Neural cell (in vitro differentiated cells): ENCODE data around the gene RSRP1. TPM values are rescaled to one million over a fixed set of nuclear protein-coding genes. Genes with fewer than 3 reads are reported as not detected.

Source experiments
- H2AFZ ChIP-seq: fragments of 200-600, 300-800 bp; sonication (generic), shearing (Covaris generic); 2 replicates; pipeline ENCODE4 v1.6.0; 2014; ENCODE audit warnings: low read depth, mild to moderate bottlenecking, antibody characterized with exemption, low read length, moderate library complexity
- H3F3A ChIP-seq: fragments of 200-600 bp; shearing (Covaris generic); 2 replicates; pipeline ENCODE4 v1.6.1; 2016; ENCODE audit warnings: mild to moderate bottlenecking, moderate library complexity, mixed read lengths, antibody characterized with exemption, low read length; ENCODE audit not compliant: insufficient read depth, poor library complexity, severe bottlenecking
- H3K27ac ChIP-seq: fragments of 200-600, 300-800 bp; sonication (generic), shearing (Covaris generic); 2 replicates; pipeline ENCODE4 v1.5.1; 2014; ENCODE audit warnings: mild to moderate bottlenecking, low read length, moderate library complexity
- H3K27me3 ChIP-seq: fragments of 300-800, 200-600 bp; sonication (generic), shearing (Covaris generic); 2 replicates; pipeline ENCODE4 v1.6.0; 2014; ENCODE audit warnings: mild to moderate bottlenecking, low read depth, low read length, moderate library complexity; ENCODE audit not compliant: insufficient read depth
- H3K36me3 ChIP-seq: fragments of 300-800, 200-600 bp; sonication (generic), shearing (Covaris generic); 2 replicates; pipeline ENCODE4 v1.5.1; 2014; ENCODE audit warnings: mild to moderate bottlenecking, antibody characterized with exemption, low read length, moderate library complexity; ENCODE audit not compliant: insufficient read depth
- H3K4me2 ChIP-seq: fragments of 300-800, 200-600 bp; sonication (generic), shearing (Covaris generic); 2 replicates; pipeline ENCODE4 v1.6.0; 2014; ENCODE audit warnings: mild to moderate bottlenecking, low read length
- H3K4me3 ChIP-seq: fragments of 300-800, 200-600 bp; sonication (generic), shearing (Covaris generic); 2 replicates; pipeline ENCODE4 v1.5.1; 2014; ENCODE audit warnings: mild to moderate bottlenecking, low read length, moderate library complexity
- H3K79me2 ChIP-seq: fragments of 200-600 bp; shearing (Covaris generic); replicated peaks from 2 replicates; pipeline ENCODE4 v1.6.0; 2014; ENCODE audit warnings: mild to moderate bottlenecking, low read length, moderate library complexity; ENCODE audit not compliant: insufficient read depth
- H3K9ac ChIP-seq: fragments of 300-800, 200-600 bp; sonication (generic), shearing (Covaris generic); 2 replicates; pipeline ENCODE4 v1.6.1; 2016; ENCODE audit warnings: mild to moderate bottlenecking, low read length, mixed read lengths
- H3K9me2 ChIP-seq: fragments of 200-600 bp; shearing (Covaris generic); 2 replicates; pipeline ENCODE4 v1.6.1; 2016; ENCODE audit warnings: mild to moderate bottlenecking, low read length, mixed read lengths; ENCODE audit not compliant: insufficient read depth
- H3K9me3 ChIP-seq: fragments of 200-600, 300-800 bp; sonication (generic), shearing (Covaris generic); 2 replicates; pipeline ENCODE4 v1.6.1; 2016; ENCODE audit warnings: mild to moderate bottlenecking, mixed run types, low read length, moderate library complexity, mixed read lengths
- H4K20me1 ChIP-seq: fragments of 200-600 bp; shearing (Covaris generic); 2 replicates; pipeline ENCODE4 v1.6.1; 2016; ENCODE audit warnings: mild to moderate bottlenecking, mixed run types; ENCODE audit not compliant: insufficient read depth
- CTCF ChIP-seq: fragments of 450-650 bp; IDR thresholded peaks from 2 replicates; pipeline ENCODE4 v1.5.1; 2014; ENCODE audit warnings: antibody characterized with exemption, mild to moderate bottlenecking, moderate library complexity; ENCODE audit not compliant: poor library complexity, severe bottlenecking
- EP300 ChIP-seq: fragments of 450-650 bp; conservative IDR thresholded peaks from 2 replicates; pipeline ENCODE4 v1.6.1; 2014; ENCODE audit warnings: antibody characterized with exemption, mild to moderate bottlenecking, moderate library complexity; ENCODE audit not compliant: poor library complexity, severe bottlenecking
- EZH2 ChIP-seq: fragments of 200-600, 300-800 bp; shearing (Covaris generic), sonication (generic); IDR thresholded peaks from 2 replicates; pipeline ENCODE4 v1.6.1; 2014; ENCODE audit warnings: antibody characterized with exemption, low read length, borderline replicate concordance, mild to moderate bottlenecking; ENCODE audit not compliant: insufficient read depth, poor library complexity, severe bottlenecking
- MXI1 ChIP-seq: fragments of 450-650 bp; conservative IDR thresholded peaks from 2 replicates; pipeline ENCODE4 v1.6.1; 2014; ENCODE audit warnings: antibody characterized with exemption, mild to moderate bottlenecking; ENCODE audit not compliant: poor library complexity, severe bottlenecking
- POLR2AphosphoS5 ChIP-seq: IDR thresholded peaks from 2 replicates; pipeline ENCODE4 v1.6.1; 2012
- RAD21 ChIP-seq: fragments of 450-650 bp; conservative IDR thresholded peaks from 2 replicates; pipeline ENCODE4 v1.6.1; 2014; ENCODE audit warnings: antibody characterized with exemption, mild to moderate bottlenecking, moderate library complexity
- REST ChIP-seq: IDR thresholded peaks from 2 replicates; pipeline ENCODE4 v1.6.1; 2012; ENCODE audit warnings: borderline replicate concordance
- SMC3 ChIP-seq: fragments of 450-650 bp; conservative IDR thresholded peaks from 2 replicates; pipeline ENCODE4 v1.6.1; 2014; ENCODE audit warnings: antibody characterized with exemption, mild to moderate bottlenecking, moderate library complexity; ENCODE audit not compliant: poor library complexity
- TAF1 ChIP-seq: IDR thresholded peaks from 2 replicates; pipeline ENCODE4 v1.6.1; 2012; ENCODE audit warnings: low read depth
- polyA plus RNA-seq: library from polyadenylated mRNA; depleted of rRNA; stranded (reverse); fragments of >200 nt; gene quantifications from 2 replicates; pipeline ENCODE4 v1.2.3, GENCODE V29; 2014

Gene RSRP1
- polyA plus RNA-seq, 1 donor from 2014 or later: 152 TPM

DNA sequence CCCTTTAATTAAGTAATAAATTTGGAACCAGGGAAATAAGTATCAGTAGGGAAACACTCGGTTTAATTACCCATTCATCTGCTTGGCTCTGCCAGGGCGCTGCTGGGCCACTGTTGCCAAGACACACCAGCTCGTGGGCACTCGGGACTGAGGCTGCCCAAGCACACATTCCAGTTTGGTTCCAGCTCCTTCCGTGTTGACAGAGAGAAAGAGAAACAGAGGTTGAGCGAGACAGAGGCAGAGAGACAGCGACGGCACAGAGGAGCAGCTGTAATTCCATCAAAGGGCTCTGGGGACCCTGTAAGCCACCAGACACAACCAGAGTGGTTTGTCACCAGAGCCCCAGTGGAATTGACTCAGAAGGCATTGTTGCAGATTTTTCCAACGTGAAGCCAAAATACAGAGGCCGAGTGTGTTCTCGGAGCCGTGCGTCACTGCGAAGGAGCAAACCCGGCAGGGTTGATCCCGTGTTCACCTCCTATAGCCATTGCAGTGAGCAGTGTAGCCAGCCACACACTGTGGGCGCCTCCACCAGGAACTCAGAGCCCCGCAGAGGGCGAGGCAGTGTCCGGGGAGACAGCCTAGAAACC lies 48.5 kb downstream of the RSRP1 start:
- Histone ChIP-seq H3K9ac (peak overlapping the region; percentile 3), H3K27me3 (no peaks in the 10 kb centered on the region), H3K9me3 (no peaks in the 10 kb centered on the region), H3K27ac (no peak overlapping the region), H3K4me3 (no peak overlapping the region), H2AFZ (no peak overlapping the region), H3K4me2 (no peak overlapping the region), H3K9me2 (no peaks in the 10 kb centered on the region), H3K36me3 (no peaks in the 10 kb centered on the region), H3F3A (no peaks in the 10 kb centered on the region), H3K79me2 (no peaks in the 10 kb centered on the region), H4K20me1 (no peaks in the 10 kb centered on the region)
- TF ChIP-seq RAD21 (no peak), SMC3 (no peak), CTCF (peak; percentile 22), TAF1 (no peak)

DNA sequence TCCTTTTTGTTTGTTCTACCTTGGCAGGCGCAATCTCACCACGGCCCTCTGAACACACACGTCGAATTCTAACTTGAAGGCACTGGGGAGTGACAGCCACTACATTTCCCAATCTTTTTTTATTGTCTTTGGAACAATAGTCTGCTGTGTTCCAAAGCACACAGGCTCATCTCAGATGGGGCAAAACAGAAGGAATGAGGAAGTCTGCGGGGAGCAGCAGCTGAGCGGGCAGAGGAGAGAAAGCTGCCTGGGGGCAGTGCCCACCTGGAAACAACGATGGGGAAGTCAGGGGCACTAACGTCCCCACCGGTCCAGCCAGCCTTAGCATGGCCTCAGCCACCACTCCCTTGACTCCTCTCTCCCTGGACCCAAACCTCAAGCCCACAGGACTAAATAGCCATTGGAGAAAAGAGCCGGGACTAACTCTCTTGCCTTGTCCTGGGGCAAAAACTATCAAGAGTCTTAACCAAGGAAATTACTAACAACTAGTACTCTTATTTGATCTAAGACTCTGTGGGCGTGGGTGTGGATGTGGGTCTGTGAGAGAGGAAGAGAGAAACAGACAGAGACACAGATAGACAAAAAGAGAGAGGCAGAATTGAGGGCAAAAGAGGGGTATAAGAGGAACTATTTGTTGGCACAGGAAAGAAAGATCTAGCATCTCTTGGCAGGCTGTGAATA lies 49.1 kb downstream of the RSRP1 start:
- Histone ChIP-seq H3K36me3 (no peaks in the 10 kb centered on the region), H3K4me2 (no peak overlapping the region), H3K9me2 (no peaks in the 10 kb centered on the region), H3F3A (no peaks in the 10 kb centered on the region), H4K20me1 (no peaks in the 10 kb centered on the region), H3K27me3 (no peaks in the 10 kb centered on the region), H3K27ac (no peak overlapping the region), H3K9me3 (no peaks in the 10 kb centered on the region), H3K4me3 (no peak overlapping the region), H3K9ac (no peak overlapping the region), H2AFZ (no peak overlapping the region), H3K79me2 (no peaks in the 10 kb centered on the region)
- TF ChIP-seq REST (no peak), POLR2AphosphoS5 (no peak), SMC3 (no peak), CTCF (no peak), EZH2 (no peak), RAD21 (no peak), TAF1 (no peak), EP300 (no peak), MXI1 (no peak)
